Measurements from ENCODE around the gene ZNF205.
A peak's percentile ranks its signal among the peaks of the same experiment; 100 is the strongest.
"Not testable (repeated sequence)": the region's sequence is repeated elsewhere in the genome, so short reads cannot be mapped to it uniquely, and the experiment has no call there.

The ZNF205 gene

GRCh38 chr16:3131755-3132377 is 19.5 kb downstream of the ZNF205 start:
- DNase-seq (ENCODE audit: low read depth in 1 of 2, low spot score in 1 of 2): no peak

GRCh38 chr16:3133844-3134243 is 21.5 kb downstream of the ZNF205 start:
- no peak for DNase-seq (ENCODE audit: low read depth in 1 of 2, low spot score in 1 of 2)

GRCh38 chr16:3134338-3135125 is 22.1 kb downstream of the ZNF205 start, which contains the start of gene ZNF213:
ZNF213 (plus strand) TSS chr16:3135029; CDS start chr16:3137281, 2,252 bp downstream.
- peak; percentile 76 to 88 for DNase-seq (ENCODE audit: low read depth in 1 of 2, low spot score in 1 of 2)

- DNase-seq (ENCODE audit: low read depth in 1 of 2, low spot score in 1 of 2): no peak
Measured at GRCh38 chr16:3135126-3135715, 22.8 kb downstream of the ZNF205 start.

GRCh38 chr16:3137267-3137666 is 24.9 kb downstream of the ZNF205 start:
- DNase-seq (ENCODE audit: low read depth in 1 of 2, low spot score in 1 of 2): no peak

GRCh38 chr16:3138342-3138741 is 26.0 kb downstream of the ZNF205 start:
- no peak for DNase-seq (ENCODE audit: low read depth in 1 of 2, low spot score in 1 of 2)

- DNase-seq (ENCODE audit: low read depth in 1 of 2, low spot score in 1 of 2): no peak
Measured at GRCh38 chr16:3138823-3139426, 26.5 kb downstream of the ZNF205 start.

- not testable (repeated sequence) for DNase-seq (ENCODE audit: low read depth in 1 of 2, low spot score in 1 of 2)
Measured at GRCh38 chr16:3139561-3139960, 27.2 kb downstream of the ZNF205 start.

GRCh38 chr16:3140603-3141427 is 28.4 kb downstream of the ZNF205 start:
- no peak for DNase-seq (ENCODE audit: low read depth in 1 of 2, low spot score in 1 of 2)

- no peak for DNase-seq (ENCODE audit: low read depth in 1 of 2, low spot score in 1 of 2)
Measured at GRCh38 chr16:3141781-3142311, 29.5 kb downstream of the ZNF205 start.

- no peak for DNase-seq (ENCODE audit: low read depth in 1 of 2, low spot score in 1 of 2)
Measured at GRCh38 chr16:3142327-3142726, 29.9 kb downstream of the ZNF205 start.

GRCh38 chr16:3142770-3143169 is 30.4 kb downstream of the ZNF205 start:
- DNase-seq (ENCODE audit: low read depth in 1 of 2, low spot score in 1 of 2): no peak

- no peak for DNase-seq (ENCODE audit: low read depth in 1 of 2, low spot score in 1 of 2)
Measured at GRCh38 chr16:3143189-3143588, 30.8 kb downstream of the ZNF205 start.

GRCh38 chr16:3143598-3144320 is 31.4 kb downstream of the ZNF205 start:
- no peak for DNase-seq (ENCODE audit: low read depth in 1 of 2, low spot score in 1 of 2)

- DNase-seq (ENCODE audit: low read depth in 1 of 2, low spot score in 1 of 2): no peak
Measured at GRCh38 chr16:3144321-3144983, 32.1 kb downstream of the ZNF205 start.

GRCh38 chr16:3145151-3145550 is 32.8 kb downstream of the ZNF205 start:
- no peak for DNase-seq (ENCODE audit: low read depth in 1 of 2, low spot score in 1 of 2)

- DNase-seq (ENCODE audit: low read depth in 1 of 2, low spot score in 1 of 2): no peak
Measured at GRCh38 chr16:3145660-3146059, 33.3 kb downstream of the ZNF205 start.

- no peak for DNase-seq (ENCODE audit: low read depth in 1 of 2, low spot score in 1 of 2)
Measured at GRCh38 chr16:3147046-3147756, 34.8 kb downstream of the ZNF205 start.

- DNase-seq (ENCODE audit: low read depth in 1 of 2, low spot score in 1 of 2): no peak
Measured at GRCh38 chr16:3147757-3148104, 35.3 kb downstream of the ZNF205 start.

Measured in activated T-helper 1 cell treated with anti-CD3 and anti-CD28 coated beads, Interleukin-2, amount 50 U/mL, for 16 hours (primary cell).